ENCODE data around the gene ROM1. TPM values are rescaled to one million over a fixed set of nuclear protein-coding genes. Genes with fewer than 3 reads are reported as not detected.

Gene ROM1
- total RNA-seq, 1 experiment from 2014 or later: 5.8 TPM

- Histone ChIP-seq H3K9me2 (replicated peaks; ENCODE audit: low read length) (no peaks in the 10 kb centered on the region), H3K9ac (ENCODE audit: low read length) (peak overlapping the region; percentile 41), H4K20me1 (ENCODE audit: low read length) (no peaks in the 10 kb centered on the region), H3K36me3 (ENCODE audit: low read depth, low read length) (peaks cover 25% of the 10 kb centered on the region), H3K27me3 (ENCODE audit: low read length) (no peaks in the 10 kb centered on the region), H3K4me1 (ENCODE audit: insufficient read depth, low read length) (peaks cover 21% of the 10 kb centered on the region), H3K27ac (ENCODE audit: low read length) (peak overlapping the region; percentile 79), H3K9me3 (ENCODE audit: low read length) (no peaks in the 10 kb centered on the region), H2AFZ (ENCODE audit: low read length) (peak overlapping the region; percentile 74), H3K4me2 (ENCODE audit: low read length) (peak overlapping the region; percentile 84), H3K4me3 (ENCODE audit: low read length) (no peak overlapping the region; the same call in 1 of the 2 replicates), H3F3A (ENCODE audit: low read length, unreplicated experiment) (peaks cover 13% of the 10 kb centered on the region), H3K79me2 (ENCODE audit: low read length) (peaks cover 24% of the 10 kb centered on the region)
- BruUV-seq (replicated peaks): TSS peak; percentile 99
- TF ChIP-seq EZH2phosphoT487 (IDR thresholded peaks at IDR 0.05; ENCODE audit: borderline replicate concordance, low read length) (no peak), EZH2 (IDR thresholded peaks at IDR 0.05; ENCODE audit: low read length, unreplicated experiment) (no peak), CTCF (conservative IDR thresholded peaks at IDR 0.05; ENCODE audit: low read depth, low read length) (no peak)
- ATAC-seq (no peak), DNase-seq (no peak)
- ChIA-PET POLR2A (ENCODE audit: unreplicated experiment) (interaction anchor here (0.6 to 1.2 kb wide), 3 partner anchors 31 to 131 kb away, joined by 4 to 20 read pairs (median 6); partner anchors contain the start of genes EEF1G and TUT1), CTCF (interaction anchor here (0.5 to 1.3 kb wide), 4 partner anchors 42 to 156 kb away, joined by 3 to 6 read pairs (median 4); partner anchors contain the start of genes C11orf98, CSKMT and TAF6L)
- intact Hi-C loops (cut with micrococcal nuclease): loop anchor here (2.0 kb wide), 1 partner anchor 30 kb away; the partner anchor contains the start of gene INTS5
Observed at GRCh38 chr11:62622476-62623089, 9.5 kb downstream of the ROM1 start.

DNA sequence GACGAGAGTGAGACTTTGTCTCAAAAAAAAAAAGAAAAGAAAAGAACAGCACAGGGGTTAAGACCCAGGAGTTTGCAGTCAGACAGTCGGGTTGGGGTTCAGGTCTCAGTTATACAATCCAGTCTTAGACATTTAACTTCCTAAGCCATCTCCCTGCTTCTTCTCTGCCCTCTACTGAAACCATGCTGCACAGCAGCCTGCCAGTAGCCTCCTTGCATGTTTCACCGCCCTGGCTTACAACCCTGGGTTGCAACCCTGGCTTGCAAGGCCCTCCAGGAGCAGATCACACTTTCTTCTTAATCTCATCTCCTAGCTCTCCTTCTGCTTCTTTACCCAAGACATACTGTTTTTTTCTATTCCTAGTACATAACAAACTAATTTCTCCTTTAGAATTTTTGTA lies 14.7 kb downstream of the ROM1 start:
- peak; percentile 25; the same call in 1 of the 2 replicates for ATAC-seq
- DNase-seq: no peak
- Histone ChIP-seq H2AFZ (ENCODE audit: low read length) (no peak overlapping the region), H3K4me3 (ENCODE audit: low read length) (no peak overlapping the region), H3K9me2 (replicated peaks; ENCODE audit: low read length) (no peaks in the 10 kb centered on the region), H3K9me3 (ENCODE audit: low read length) (no peaks in the 10 kb centered on the region), H3K27me3 (ENCODE audit: low read length) (no peaks in the 10 kb centered on the region), H4K20me1 (ENCODE audit: low read length) (no peaks in the 10 kb centered on the region), H3F3A (ENCODE audit: low read length, unreplicated experiment) (peaks cover 8% of the 10 kb centered on the region), H3K36me3 (ENCODE audit: low read depth, low read length) (peaks cover 67% of the 10 kb centered on the region), H3K9ac (ENCODE audit: low read length) (no peak overlapping the region), H3K27ac (ENCODE audit: low read length) (no peak overlapping the region), H3K4me2 (ENCODE audit: low read length) (no peak overlapping the region), H3K4me1 (ENCODE audit: insufficient read depth, low read length) (peaks cover under 1% of the 10 kb centered on the region; the same call in 1 of the 2 replicates), H3K79me2 (ENCODE audit: low read length) (no peaks in the 10 kb centered on the region)
- no peak for TF ChIP-seq EZH2 (IDR thresholded peaks at IDR 0.05; ENCODE audit: low read length, unreplicated experiment)
- TF ChIP-seq CTCF (conservative IDR thresholded peaks at IDR 0.05; ENCODE audit: low read depth, low read length): peak; percentile 24; the same call in 1 of the 2 replicates
- CTCF ChIA-PET: no interaction called here
- POLR2A ChIA-PET (ENCODE audit: unreplicated experiment): interaction anchor here (0.7 kb wide), 1 partner anchor 228 kb away, joined by 3 read pairs; no protein-coding TSS in a partner anchor
- intact Hi-C loops (cut with micrococcal nuclease): no loop called here
- BruUV-seq (replicated peaks): no TSS peak

DNA sequence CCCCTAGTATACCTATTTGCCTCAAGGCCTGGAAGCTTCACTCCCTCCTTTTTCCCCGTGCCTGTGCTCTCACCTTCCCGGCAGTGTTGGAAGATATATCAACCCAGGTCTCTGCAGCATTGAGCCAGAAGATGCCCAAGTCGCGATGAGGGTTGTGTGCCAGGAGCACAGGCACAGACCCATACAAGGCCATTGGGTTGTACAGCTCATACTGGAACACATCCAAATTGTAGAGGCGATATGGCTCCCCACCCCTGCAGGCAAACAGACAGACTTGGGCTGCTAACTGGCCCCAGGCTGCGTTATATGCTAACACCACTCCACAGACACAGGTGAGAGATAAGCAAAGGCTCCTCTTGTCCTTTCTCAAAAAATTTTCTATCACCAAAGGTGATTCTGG lies 19.4 kb downstream of the ROM1 start:
- ATAC-seq (no peak), DNase-seq (no peak)
- ChIA-PET POLR2A (ENCODE audit: unreplicated experiment) (no interaction called here), CTCF (no interaction called here)
- Histone ChIP-seq H3K36me3 (ENCODE audit: low read depth, low read length) (peaks cover 70% of the 10 kb centered on the region), H3K4me1 (ENCODE audit: insufficient read depth, low read length) (no peaks in the 10 kb centered on the region), H3K27me3 (ENCODE audit: low read length) (no peaks in the 10 kb centered on the region), H3K9me2 (replicated peaks; ENCODE audit: low read length) (no peaks in the 10 kb centered on the region), H3K4me3 (ENCODE audit: low read length) (no peak overlapping the region), H3K79me2 (ENCODE audit: low read length) (no peaks in the 10 kb centered on the region), H3K9me3 (ENCODE audit: low read length) (no peaks in the 10 kb centered on the region), H2AFZ (ENCODE audit: low read length) (no peak overlapping the region), H3K4me2 (ENCODE audit: low read length) (no peak overlapping the region), H3K9ac (ENCODE audit: low read length) (no peak overlapping the region), H3K27ac (ENCODE audit: low read length) (no peak overlapping the region), H4K20me1 (ENCODE audit: low read length) (no peaks in the 10 kb centered on the region), H3F3A (ENCODE audit: low read length, unreplicated experiment) (no peaks in the 10 kb centered on the region)
- intact Hi-C loops (cut with micrococcal nuclease): no loop called here
- TF ChIP-seq CTCF (conservative IDR thresholded peaks at IDR 0.05; ENCODE audit: low read depth, low read length): no peak
- TF ChIP-seq EZH2 (IDR thresholded peaks at IDR 0.05; ENCODE audit: low read length, unreplicated experiment): no peak
- BruUV-seq (replicated peaks): no TSS peak
